Activated naive CD4-positive, alpha-beta T cell treated with anti-CD3 and anti-CD28 coated beads, Interleukin-2, amount 10 ng/mL, durations not matched to agents 7 days and 5 days (primary cell): ENCODE results near the gene VGLL1.
A peak's percentile ranks its signal among the peaks of the same experiment; 100 is the strongest.

Experiments used
- CTCF ChIA-PET: fragments of 350-600 bp; sonication (Branson Sonifier 250); formaldehyde crosslinking; loops from one replicate; lab custom pipeline; 2021; ENCODE audit warnings: antibody characterized with exemption; lab: Charles Lee
- DNase-seq: peaks from one replicate; pipeline ENCODE4 v3.0.0-alpha.2; 2020
- H3K27ac Mint-ChIP-seq: one replicate; pipeline ENCODE4 v1.8.0; 2021; ENCODE audit warnings: mild to moderate bottlenecking, moderate library complexity, mixed read lengths
- H3K27me3 Mint-ChIP-seq: one replicate; pipeline ENCODE4 v1.8.0; 2021; ENCODE audit warnings: mild to moderate bottlenecking, mixed read lengths
- H3K36me3 Mint-ChIP-seq: one replicate; pipeline ENCODE4 v1.8.0; 2021; ENCODE audit warnings: mixed read lengths
- H3K4me1 Mint-ChIP-seq: one replicate; pipeline ENCODE4 v1.8.0; 2021; ENCODE audit warnings: mixed read lengths
- H3K4me3 Mint-ChIP-seq: one replicate; pipeline ENCODE4 v1.8.0; 2021; ENCODE audit warnings: mild to moderate bottlenecking, moderate library complexity, mixed read lengths
- H3K9me3 Mint-ChIP-seq: one replicate; pipeline ENCODE4 v1.8.0; 2021; ENCODE audit warnings: mixed read lengths

The VGLL1 gene

DNA sequence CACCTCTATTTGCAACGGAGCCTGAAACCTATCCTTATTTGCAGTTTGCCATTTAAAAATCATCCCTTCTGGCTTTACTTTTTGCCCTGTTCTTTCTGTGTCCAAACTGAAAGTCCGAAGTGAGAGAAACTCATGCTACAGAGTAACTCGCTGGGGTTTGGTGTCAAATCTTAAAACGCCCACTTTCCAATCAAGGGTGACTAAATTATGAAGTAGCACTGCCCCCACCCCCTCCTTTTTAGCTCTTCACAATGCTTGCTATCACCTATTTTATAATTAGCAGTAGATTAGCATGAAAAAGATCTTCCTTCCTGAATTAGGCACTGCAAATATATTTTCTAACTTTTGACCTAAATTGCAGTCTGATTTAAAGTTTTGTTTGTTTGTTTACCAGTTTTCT lies 52.5 kb downstream of the VGLL1 start:
- Mint-ChIP-seq H3K27me3 (peaks cover 3% of the 10 kb centered on the region), H3K4me3 (no peak overlapping the region), H3K9me3 (no peaks in the 10 kb centered on the region), H3K36me3 (peaks cover 1% of the 10 kb centered on the region), H3K4me1 (peaks cover 53% of the 10 kb centered on the region), H3K27ac (peak overlapping the region; percentile 90)
- DNase-seq = no peak
- CTCF ChIA-PET = no interaction called here

GRCh38 chrX:136585262-136585661 lies 53.2 kb downstream of the VGLL1 start:
- no peak for DNase-seq
- Mint-ChIP-seq H3K36me3 (peaks cover 1% of the 10 kb centered on the region), H3K27ac (peak overlapping the region; percentile 90), H3K4me1 (peaks cover 59% of the 10 kb centered on the region), H3K9me3 (no peaks in the 10 kb centered on the region), H3K27me3 (peaks cover 3% of the 10 kb centered on the region), H3K4me3 (peak overlapping the region; percentile 6)
- CTCF ChIA-PET = interaction anchor here (1.0 kb wide), 1 partner anchor 11 kb away, joined by 3 read pairs; no protein-coding TSS in a partner anchor

- Mint-ChIP-seq H3K4me1 (peaks cover 60% of the 10 kb centered on the region), H3K27me3 (peaks cover 3% of the 10 kb centered on the region), H3K4me3 (peak overlapping the region; percentile 10), H3K36me3 (peaks cover 1% of the 10 kb centered on the region), H3K9me3 (no peaks in the 10 kb centered on the region), H3K27ac (peak overlapping the region; percentile 90)
- no peak for DNase-seq
- CTCF ChIA-PET = interaction anchor here (1.0 to 1.8 kb wide), 2 partner anchors 8 to 11 kb away, joined by 3 to 9 read pairs; no protein-coding TSS in a partner anchor
These were observed 53.9 kb downstream of the VGLL1 start for GRCh38 chrX:136585960-136586359.

DNA sequence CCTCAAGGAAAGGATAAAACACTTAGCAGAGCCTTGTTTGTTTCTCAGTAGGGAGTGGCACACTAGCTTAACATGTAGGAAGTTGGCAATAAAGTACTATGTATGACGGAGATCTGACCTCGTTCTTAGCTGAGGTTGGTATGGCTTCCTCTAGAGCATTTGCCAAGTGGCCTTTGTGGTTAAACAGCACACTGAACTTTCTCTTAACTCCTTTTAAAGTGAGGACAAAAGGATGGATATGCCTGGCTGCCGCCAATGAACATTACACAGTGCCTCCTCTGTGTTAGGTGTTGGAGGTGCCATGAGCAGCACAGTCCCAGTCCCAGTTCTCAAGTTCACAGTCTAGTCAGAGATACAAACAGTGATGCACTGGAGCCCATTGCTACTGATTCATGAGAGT lies 54.4 kb downstream of the VGLL1 start:
- Mint-ChIP-seq H3K9me3 (no peaks in the 10 kb centered on the region), H3K27ac (peak overlapping the region; percentile 90), H3K27me3 (peaks cover 3% of the 10 kb centered on the region), H3K4me1 (peaks cover 60% of the 10 kb centered on the region), H3K36me3 (peaks cover 1% of the 10 kb centered on the region), H3K4me3 (peak overlapping the region; percentile 10)
- CTCF ChIA-PET = interaction anchor here (1.0 to 1.8 kb wide), 2 partner anchors 9 to 12 kb away, joined by 3 to 9 read pairs; no protein-coding TSS in a partner anchor
- peak; percentile 32 for DNase-seq

DNA sequence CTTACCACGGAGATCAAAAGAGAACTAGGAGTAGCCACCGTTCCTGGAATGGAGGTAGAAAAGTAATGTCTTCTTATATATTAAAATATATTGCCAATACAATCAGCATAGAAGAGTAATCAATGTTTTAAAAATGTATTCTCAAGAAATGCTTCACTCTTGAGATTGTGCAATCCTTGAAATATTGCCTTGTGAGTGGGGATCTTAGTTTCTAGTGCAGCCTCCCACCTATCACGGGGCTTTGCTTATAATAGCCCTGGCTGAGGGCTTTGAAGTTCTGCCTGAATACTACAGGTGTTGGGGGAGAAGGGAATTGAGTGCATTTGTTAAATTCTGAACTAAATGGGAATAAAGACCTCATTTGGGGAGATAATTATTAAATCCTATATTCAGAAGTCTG lies 55.5 kb downstream of the VGLL1 start:
- H3K27ac Mint-ChIP-seq = peak overlapping the region; percentile 90
- H3K4me3 Mint-ChIP-seq = peak overlapping the region; percentile 28
- DNase-seq = no peak

DNA sequence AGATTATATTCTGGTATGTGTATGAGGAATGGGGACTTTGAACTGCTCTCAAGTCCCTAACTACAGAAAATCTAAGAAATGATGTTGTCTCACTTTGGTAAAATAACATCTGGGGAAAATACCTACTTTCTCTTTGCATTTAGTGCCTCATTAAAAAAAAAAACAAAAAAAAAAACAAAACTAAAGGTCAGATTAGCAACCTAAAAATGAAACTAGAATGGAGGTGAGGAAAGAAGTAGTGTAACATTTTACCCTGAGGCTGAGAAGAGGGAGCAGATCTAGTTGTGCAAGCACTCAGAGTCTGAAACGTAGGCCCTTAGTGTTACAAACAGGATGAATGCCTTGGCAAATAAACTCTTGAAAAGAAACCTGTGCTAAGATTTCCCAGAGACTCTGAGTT lies 56.0 kb downstream of the VGLL1 start:
- Mint-ChIP-seq H3K27ac (peak overlapping the region; percentile 90), H3K27me3 (no peaks in the 10 kb centered on the region), H3K9me3 (no peaks in the 10 kb centered on the region), H3K4me3 (peak overlapping the region; percentile 28), H3K36me3 (peaks cover 1% of the 10 kb centered on the region), H3K4me1 (peaks cover 60% of the 10 kb centered on the region)
- no peak for DNase-seq
- CTCF ChIA-PET = interaction anchor here (1.5 kb wide), 1 partner anchor 31 kb away, joined by 5 read pairs; no protein-coding TSS in a partner anchor

More for the DNA sequence above, 55.5 kb downstream of the VGLL1 start:
- Mint-ChIP-seq H3K27me3 (no peaks in the 10 kb centered on the region), H3K9me3 (no peaks in the 10 kb centered on the region), H3K4me1 (peaks cover 60% of the 10 kb centered on the region), H3K36me3 (peaks cover 1% of the 10 kb centered on the region)
- CTCF ChIA-PET = interaction anchor here (1.8 kb wide), 1 partner anchor 10 kb away, joined by 9 read pairs; no protein-coding TSS in a partner anchor

- Mint-ChIP-seq H3K27me3 (no peaks in the 10 kb centered on the region), H3K36me3 (peaks cover 6% of the 10 kb centered on the region), H3K4me3 (no peak overlapping the region), H3K27ac (no peak overlapping the region), H3K9me3 (no peaks in the 10 kb centered on the region), H3K4me1 (peaks cover 50% of the 10 kb centered on the region)
- CTCF ChIA-PET = interaction anchor here (0.5 to 0.7 kb wide), 2 partner anchors 9 to 36 kb away, joined by 3 read pairs; no protein-coding TSS in a partner anchor
- no peak for DNase-seq
These were observed 58.0 kb downstream of the VGLL1 start for GRCh38 chrX:136589966-136590365.

DNA sequence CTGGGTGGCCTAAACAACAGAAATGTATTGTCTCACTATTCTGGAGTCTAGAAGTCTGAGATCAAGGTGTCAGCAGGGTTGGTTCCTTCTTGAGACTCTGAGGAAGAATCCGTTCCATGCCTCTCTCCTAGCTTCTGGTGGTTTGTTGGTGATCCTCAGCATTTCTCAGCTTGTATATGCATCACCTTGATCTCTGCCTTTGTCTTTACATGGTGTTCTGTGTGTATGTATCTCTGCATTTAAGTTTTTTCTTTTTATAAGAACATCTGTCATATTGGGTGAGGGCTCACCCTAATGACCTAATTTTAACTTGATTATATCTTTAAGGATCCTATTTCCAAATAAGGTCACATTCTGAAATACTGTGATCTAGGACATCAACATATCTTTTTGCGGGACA lies 65.3 kb downstream of the VGLL1 start:
- Mint-ChIP-seq H3K9me3 (no peaks in the 10 kb centered on the region), H3K27me3 (no peaks in the 10 kb centered on the region), H3K36me3 (peaks cover 7% of the 10 kb centered on the region), H3K27ac (peak overlapping the region; percentile 24), H3K4me3 (no peak overlapping the region), H3K4me1 (peaks cover 26% of the 10 kb centered on the region)
- CTCF ChIA-PET = interaction anchor here (0.9 kb wide), 1 partner anchor 20 kb away, joined by 3 read pairs; no protein-coding TSS in a partner anchor
- no peak for DNase-seq

GRCh38 chrX:136597954-136598353 lies 65.9 kb downstream of the VGLL1 start:
- Mint-ChIP-seq H3K4me1 (peaks cover 26% of the 10 kb centered on the region), H3K9me3 (no peaks in the 10 kb centered on the region), H3K27me3 (no peaks in the 10 kb centered on the region), H3K27ac (no peak overlapping the region), H3K36me3 (peaks cover 7% of the 10 kb centered on the region), H3K4me3 (no peak overlapping the region)
- no peak for DNase-seq
- CTCF ChIA-PET = interaction anchor here (0.9 kb wide), 2 partner anchors 11 to 21 kb away, joined by 3 read pairs; no protein-coding TSS in a partner anchor

- no peaks in the 10 kb centered on the region for H3K27me3 Mint-ChIP-seq
- CTCF ChIA-PET = interaction anchor here (0.6 to 0.9 kb wide), 3 partner anchors 8 to 166 kb away, joined by 3 to 4 read pairs (median 3); no protein-coding TSS in a partner anchor
- DNase-seq = no peak
- no peak overlapping the region for H3K4me3 Mint-ChIP-seq
- peaks cover 26% of the 10 kb centered on the region for H3K4me1 Mint-ChIP-seq
- no peaks in the 10 kb centered on the region for H3K9me3 Mint-ChIP-seq
- peak overlapping the region; percentile 71 for H3K27ac Mint-ChIP-seq
- H3K36me3 Mint-ChIP-seq = peaks cover 7% of the 10 kb centered on the region
These were observed 66.6 kb downstream of the VGLL1 start for GRCh38 chrX:136598631-136599030.

DNA sequence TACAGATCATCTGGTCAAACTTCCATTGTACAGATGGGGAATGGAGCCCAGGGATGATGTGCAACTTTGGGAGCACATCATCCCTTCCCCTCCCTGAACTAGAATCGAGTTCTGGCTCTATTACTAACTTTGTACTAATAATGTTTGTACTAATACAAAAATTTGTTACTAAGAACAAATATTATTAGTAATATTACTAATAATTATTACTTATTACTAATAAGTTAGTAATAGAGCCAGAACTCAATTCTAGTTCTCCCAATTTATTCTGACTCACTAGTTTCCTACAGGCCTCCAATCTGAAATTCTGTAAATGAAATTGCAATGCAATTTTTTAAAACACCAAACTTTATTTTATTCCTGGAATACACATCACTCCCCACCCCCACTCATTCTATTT lies 68.0 kb downstream of the VGLL1 start:
- CTCF ChIA-PET = no interaction called here
- Mint-ChIP-seq H3K36me3 (peaks cover 3% of the 10 kb centered on the region), H3K27ac (no peak overlapping the region)

More for the DNA sequence above, 68.0 kb downstream of the VGLL1 start:
- H3K4me1 Mint-ChIP-seq = peaks cover 26% of the 10 kb centered on the region
- H3K27me3 Mint-ChIP-seq = no peaks in the 10 kb centered on the region
- no peak for DNase-seq
- no peaks in the 10 kb centered on the region for H3K9me3 Mint-ChIP-seq
- H3K4me3 Mint-ChIP-seq = no peak overlapping the region
